ENCODE measurements around the gene C17orf107. TPM values are rescaled to one million over a fixed set of nuclear protein-coding genes. Genes with fewer than 3 reads are reported as not detected.

The C17orf107 gene
- total and polyA plus RNA-seq, 2 of the 13 experiments (the other 11 are each of a cell fraction or from before 2014, with no cell fraction given), result 0.20 to 0.59 TPM

DNA sequence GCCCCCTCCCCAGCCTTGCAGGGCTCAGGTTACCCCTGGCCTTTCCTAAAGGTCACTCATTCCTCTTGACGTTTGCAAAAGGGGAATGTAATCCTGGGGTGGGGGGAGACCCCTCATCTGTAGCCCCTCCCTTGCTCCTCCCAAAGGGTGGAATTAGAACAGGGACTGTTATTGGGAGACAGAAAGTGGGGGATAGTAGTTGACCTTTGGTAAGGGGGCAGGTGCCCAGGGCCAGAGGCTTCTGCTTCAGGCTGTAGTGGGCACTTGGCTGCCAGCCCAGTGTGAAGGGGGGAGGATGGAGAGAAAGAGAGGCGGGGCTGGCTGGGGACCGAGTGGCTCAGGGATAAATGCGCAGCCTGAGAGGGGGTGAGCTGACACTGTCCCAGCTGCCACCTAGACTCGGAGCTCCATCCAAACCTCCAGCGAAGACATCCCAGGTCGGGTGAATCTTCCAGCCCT lies 51.4 kb downstream of the C17orf107 start, which contains the start of gene ENO3 (continued):
- TF ChIP-seq PPARG (CRISPR knock-in tag; conservative IDR thresholded peaks at IDR 0.05), result no peak
- TF ChIP-seq, protein P1, sequence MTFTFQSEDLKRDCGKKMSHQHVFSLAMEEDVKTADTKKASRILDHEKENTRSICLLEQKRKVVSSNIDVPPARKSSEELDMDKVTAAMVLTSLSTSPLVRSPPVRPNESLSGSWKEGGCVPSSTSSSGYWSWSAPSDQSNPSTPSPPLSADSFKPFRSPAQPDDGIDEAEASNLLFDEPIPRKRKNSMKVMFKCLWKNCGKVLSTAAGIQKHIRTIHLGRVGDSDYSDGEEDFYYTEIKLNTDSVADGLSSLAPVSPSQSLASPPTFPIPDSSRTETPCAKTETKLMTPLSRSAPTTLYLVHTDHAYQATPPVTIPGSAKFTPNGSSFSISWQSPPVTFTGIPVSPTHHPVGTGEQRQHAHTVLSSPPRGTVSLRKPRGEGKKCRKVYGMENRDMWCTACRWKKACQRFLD (CRISPR knock-in tag; IDR thresholded peaks at IDR 0.05; ENCODE audit: borderline replicate concordance), result no peak; the same call in 1 of the 2 replicates
- no peak for TF ChIP-seq ZNF256 (CRISPR knock-in tag; conservative IDR thresholded peaks at IDR 0.05)
- TF ChIP-seq, protein P2, sequence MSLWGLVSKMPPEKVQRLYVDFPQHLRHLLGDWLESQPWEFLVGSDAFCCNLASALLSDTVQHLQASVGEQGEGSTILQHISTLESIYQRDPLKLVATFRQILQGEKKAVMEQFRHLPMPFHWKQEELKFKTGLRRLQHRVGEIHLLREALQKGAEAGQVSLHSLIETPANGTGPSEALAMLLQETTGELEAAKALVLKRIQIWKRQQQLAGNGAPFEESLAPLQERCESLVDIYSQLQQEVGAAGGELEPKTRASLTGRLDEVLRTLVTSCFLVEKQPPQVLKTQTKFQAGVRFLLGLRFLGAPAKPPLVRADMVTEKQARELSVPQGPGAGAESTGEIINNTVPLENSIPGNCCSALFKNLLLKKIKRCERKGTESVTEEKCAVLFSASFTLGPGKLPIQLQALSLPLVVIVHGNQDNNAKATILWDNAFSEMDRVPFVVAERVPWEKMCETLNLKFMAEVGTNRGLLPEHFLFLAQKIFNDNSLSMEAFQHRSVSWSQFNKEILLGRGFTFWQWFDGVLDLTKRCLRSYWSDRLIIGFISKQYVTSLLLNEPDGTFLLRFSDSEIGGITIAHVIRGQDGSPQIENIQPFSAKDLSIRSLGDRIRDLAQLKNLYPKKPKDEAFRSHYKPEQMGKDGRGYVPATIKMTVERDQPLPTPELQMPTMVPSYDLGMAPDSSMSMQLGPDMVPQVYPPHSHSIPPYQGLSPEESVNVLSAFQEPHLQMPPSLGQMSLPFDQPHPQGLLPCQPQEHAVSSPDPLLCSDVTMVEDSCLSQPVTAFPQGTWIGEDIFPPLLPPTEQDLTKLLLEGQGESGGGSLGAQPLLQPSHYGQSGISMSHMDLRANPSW (CRISPR knock-in tag; IDR thresholded peaks at IDR 0.05; ENCODE audit: borderline replicate concordance), result no peak; the same call in 1 of the 2 replicates
- TF ChIP-seq HOXA5 (CRISPR knock-in tag; IDR thresholded peaks at IDR 0.05), result no peak
- no peak for TF ChIP-seq CEBPG (CRISPR knock-in tag; IDR thresholded peaks at IDR 0.05)
- TF ChIP-seq SSRP1 (CRISPR knock-in tag; IDR thresholded peaks at IDR 0.05), result no peak
- TF ChIP-seq SRF (IDR thresholded peaks at IDR 0.05; ENCODE audit: low read depth, low read length), result no peak
- no peak for TF ChIP-seq MTA3 (CRISPR knock-in tag; IDR thresholded peaks at IDR 0.05)
- TF ChIP-seq, protein P3, sequence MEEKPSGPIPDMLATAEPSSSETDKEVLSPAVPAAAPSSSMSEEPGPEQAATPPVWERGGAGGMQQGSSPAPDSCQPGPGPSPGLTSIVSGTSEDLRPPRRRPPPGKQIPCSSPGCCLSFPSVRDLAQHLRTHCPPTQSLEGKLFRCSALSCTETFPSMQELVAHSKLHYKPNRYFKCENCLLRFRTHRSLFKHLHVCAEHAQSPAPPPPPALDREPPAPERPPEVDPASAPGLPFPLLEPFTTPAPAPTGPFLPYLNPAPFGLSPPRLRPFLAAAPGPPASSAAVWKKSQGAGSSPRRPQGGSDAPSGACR (CRISPR knock-in tag; IDR thresholded peaks at IDR 0.05), result 0 out of 2 replicates have a peak, but pooled peaks have one; percentile 19
- TF ChIP-seq, protein P4, sequence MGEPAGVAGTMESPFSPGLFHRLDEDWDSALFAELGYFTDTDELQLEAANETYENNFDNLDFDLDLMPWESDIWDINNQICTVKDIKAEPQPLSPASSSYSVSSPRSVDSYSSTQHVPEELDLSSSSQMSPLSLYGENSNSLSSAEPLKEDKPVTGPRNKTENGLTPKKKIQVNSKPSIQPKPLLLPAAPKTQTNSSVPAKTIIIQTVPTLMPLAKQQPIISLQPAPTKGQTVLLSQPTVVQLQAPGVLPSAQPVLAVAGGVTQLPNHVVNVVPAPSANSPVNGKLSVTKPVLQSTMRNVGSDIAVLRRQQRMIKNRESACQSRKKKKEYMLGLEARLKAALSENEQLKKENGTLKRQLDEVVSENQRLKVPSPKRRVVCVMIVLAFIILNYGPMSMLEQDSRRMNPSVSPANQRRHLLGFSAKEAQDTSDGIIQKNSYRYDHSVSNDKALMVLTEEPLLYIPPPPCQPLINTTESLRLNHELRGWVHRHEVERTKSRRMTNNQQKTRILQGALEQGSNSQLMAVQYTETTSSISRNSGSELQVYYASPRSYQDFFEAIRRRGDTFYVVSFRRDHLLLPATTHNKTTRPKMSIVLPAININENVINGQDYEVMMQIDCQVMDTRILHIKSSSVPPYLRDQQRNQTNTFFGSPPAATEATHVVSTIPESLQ (CRISPR knock-in tag; conservative IDR thresholded peaks at IDR 0.05), result no peak
- TF ChIP-seq CBX2 (IDR thresholded peaks at IDR 0.05; ENCODE audit: low read depth, low read length), result no peak
- no peak for TF ChIP-seq CBX2 (CRISPR knock-in tag; IDR thresholded peaks at IDR 0.05; ENCODE audit: low read depth)
- peak; percentile 24; the same call in 1 of the 2 replicates for TF ChIP-seq ZNF335 (CRISPR knock-in tag; IDR thresholded peaks at IDR 0.05)
- TF ChIP-seq HDAC2 (CRISPR knock-in tag; IDR thresholded peaks at IDR 0.05), result no peak
- no peak for TF ChIP-seq ZNF382 (CRISPR knock-in tag; IDR thresholded peaks at IDR 0.05; ENCODE audit: borderline replicate concordance)
- no peak for TF ChIP-seq CC2D1A (CRISPR knock-in tag; IDR thresholded peaks at IDR 0.05)
- no peak for TF ChIP-seq MTF2 (CRISPR knock-in tag; IDR thresholded peaks at IDR 0.05; ENCODE audit: borderline replicate concordance)
- no peak for TF ChIP-seq NFKB2 (CRISPR knock-in tag; IDR thresholded peaks at IDR 0.05; ENCODE audit: borderline replicate concordance)
- TF ChIP-seq HNRNPH1 (optimal IDR thresholded peaks at IDR 0.05; ENCODE audit: low read depth, low read length), result no peak
- TF ChIP-seq, protein P5, sequence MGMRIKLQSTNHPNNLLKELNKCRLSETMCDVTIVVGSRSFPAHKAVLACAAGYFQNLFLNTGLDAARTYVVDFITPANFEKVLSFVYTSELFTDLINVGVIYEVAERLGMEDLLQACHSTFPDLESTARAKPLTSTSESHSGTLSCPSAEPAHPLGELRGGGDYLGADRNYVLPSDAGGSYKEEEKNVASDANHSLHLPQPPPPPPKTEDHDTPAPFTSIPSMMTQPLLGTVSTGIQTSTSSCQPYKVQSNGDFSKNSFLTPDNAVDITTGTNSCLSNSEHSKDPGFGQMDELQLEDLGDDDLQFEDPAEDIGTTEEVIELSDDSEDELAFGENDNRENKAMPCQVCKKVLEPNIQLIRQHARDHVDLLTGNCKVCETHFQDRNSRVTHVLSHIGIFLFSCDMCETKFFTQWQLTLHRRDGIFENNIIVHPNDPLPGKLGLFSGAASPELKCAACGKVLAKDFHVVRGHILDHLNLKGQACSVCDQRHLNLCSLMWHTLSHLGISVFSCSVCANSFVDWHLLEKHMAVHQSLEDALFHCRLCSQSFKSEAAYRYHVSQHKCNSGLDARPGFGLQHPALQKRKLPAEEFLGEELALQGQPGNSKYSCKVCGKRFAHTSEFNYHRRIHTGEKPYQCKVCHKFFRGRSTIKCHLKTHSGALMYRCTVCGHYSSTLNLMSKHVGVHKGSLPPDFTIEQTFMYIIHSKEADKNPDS (CRISPR knock-in tag; IDR thresholded peaks at IDR 0.05), result no peak
- no peak for TF ChIP-seq NFIB (CRISPR knock-in tag; IDR thresholded peaks at IDR 0.05; ENCODE audit: borderline replicate concordance)
- 0 out of 2 replicates have a peak, but pooled peaks have one; percentile 4 for TF ChIP-seq FOXO1 (CRISPR knock-in tag; IDR thresholded peaks at IDR 0.05)
- TF ChIP-seq ZSCAN25 (CRISPR knock-in tag; IDR thresholded peaks at IDR 0.05), result peak; percentile 86; the same call in 1 of the 2 replicates

All from HepG2 (cell line).